ENCODE measurements around the gene STPG3.

The STPG3 gene

GRCh38 chr9:137301081-137301947, 50.2 kb downstream of the STPG3 start:
- DNase-seq (ENCODE audit: low read depth in 3 of 3), result no peak

- peak; percentile 77 to 92 (median 84) for DNase-seq (ENCODE audit: low read depth in 3 of 3)
Observed at GRCh38 chr9:137302118-137302448, 51.0 kb downstream of the STPG3 start, which contains the start of gene NRARP. TSS of gene NRARP (minus strand) at chr9:137302271. CDS start at chr9:137301928, 343 bp downstream.

GRCh38 chr9:137302449-137303150, 51.5 kb downstream of the STPG3 start:
- DNase-seq (ENCODE audit: low read depth in 3 of 3), result peak in 1 of 3 donors; percentile 32

Measured in stimulated activated CD4-positive, alpha-beta T cell treated with anti-CD3 and anti-CD28 coated beads, TNF-alpha, amount 100 ng/mL, for 48 hours (primary cell).